Activated CD8-positive, alpha-beta T cell treated with anti-CD3 and anti-CD28 coated beads for 36 hours (primary cell): ENCODE data around the gene BSG. TPM values are rescaled to one million over a fixed set of nuclear protein-coding genes. Genes with fewer than 3 reads are reported as not detected.

Experiments used
- ATAC-seq: fragments of 200-7000 bp; cut with Tn5 transposase; one replicate; pipeline ENCODE4 v1.10.0; 2021; ENCODE audit warnings: mild to moderate bottlenecking, moderate library complexity
- CTCF ChIA-PET: fragments of 350-600 bp; sonication (Branson Sonifier 250); formaldehyde crosslinking; loops from one replicate; lab custom pipeline; 2021; ENCODE audit warnings: antibody characterized with exemption; lab: Charles Lee
- POLR2A ChIA-PET: fragments of 350-600 bp; sonication (Branson Sonifier 250); formaldehyde crosslinking; loops from one replicate; lab custom pipeline; 2021; ENCODE audit warnings: antibody characterized with exemption; lab: Charles Lee
- DNase-seq: peaks from one replicate; pipeline ENCODE4 v3.0.0-alpha.2; 2020
- H3K27ac Mint-ChIP-seq: one replicate; pipeline ENCODE4 v1.8.0; 2021; ENCODE audit warnings: mild to moderate bottlenecking, mixed read lengths
- H3K27me3 Mint-ChIP-seq: one replicate; pipeline ENCODE4 v1.8.0; 2021; ENCODE audit warnings: mixed read lengths
- H3K36me3 Mint-ChIP-seq: one replicate; pipeline ENCODE4 v1.8.0; 2021; ENCODE audit warnings: low read depth, mixed read lengths
- H3K4me1 Mint-ChIP-seq: one replicate; pipeline ENCODE4 v1.8.0; 2021; ENCODE audit warnings: low read depth, mixed read lengths
- H3K4me3 Mint-ChIP-seq: one replicate; pipeline ENCODE4 v1.8.0; 2021; ENCODE audit warnings: mild to moderate bottlenecking, moderate library complexity, mixed read lengths
- H3K9me3 Mint-ChIP-seq: one replicate; pipeline ENCODE4 v1.8.0; 2021; ENCODE audit warnings: mixed read lengths
- intact Hi-C: fragments of 100-400 bp; cut with micrococcal nuclease; formaldehyde crosslinking; loops from one replicate; pipeline ENCODE4 v1.10.0; 2022
- total RNA-seq, 2 experiments: library from RNA; stranded (reverse); gene quantifications; one replicate each; pipeline ENCODE4 v1.2.3, GENCODE V29; 2021
- TF ChIP-seq, protein P1 (sequence below): fragments of 200-600 bp; IDR thresholded peaks from one replicate; pipeline ENCODE4 v1.8.0; 2022; ENCODE audit warnings: antibody characterized with exemption, mild to moderate bottlenecking

BSG gene
- total RNA-seq, 2 experiments from 2014 or later = 159 to 160 TPM

DNA sequence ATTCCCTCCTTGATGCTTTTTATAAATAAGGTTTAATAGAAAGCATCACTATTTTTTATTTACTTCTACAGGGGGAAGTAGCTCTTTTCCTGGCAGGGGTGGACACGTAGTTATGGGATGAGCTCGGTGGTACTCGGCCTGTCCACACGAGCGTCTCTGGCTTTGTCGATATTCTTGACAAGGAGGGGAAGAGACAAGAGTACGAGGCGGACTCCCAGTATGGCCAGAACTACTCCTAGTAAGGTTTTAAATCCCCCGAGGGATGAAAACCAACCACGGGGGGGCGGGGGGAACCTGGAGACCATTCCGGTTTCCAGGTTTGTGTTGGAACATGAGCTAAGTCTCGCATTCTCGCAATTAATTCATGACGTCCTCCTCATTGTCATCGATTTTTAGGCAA lies 5.6 kb upstream of the BSG start:
- intact Hi-C loops = no loop called here
- ATAC-seq (no peak), DNase-seq (no peak)
- peaks cover 2% of the 10 kb centered on the region for H3K36me3 Mint-ChIP-seq
- ChIA-PET CTCF (interaction anchor here (1.3 kb wide), 1 partner anchor 56 kb away, joined by 6 read pairs; no protein-coding TSS in a partner anchor), POLR2A (interaction anchor here (1.3 kb wide), 1 partner anchor 20 kb away, joined by 3 read pairs; no protein-coding TSS in a partner anchor)
- no peaks in the 10 kb centered on the region for H3K27me3 Mint-ChIP-seq
- H3K4me3 Mint-ChIP-seq = no peak overlapping the region
- H3K27ac Mint-ChIP-seq = no peak overlapping the region
- TF ChIP-seq, protein P1, sequence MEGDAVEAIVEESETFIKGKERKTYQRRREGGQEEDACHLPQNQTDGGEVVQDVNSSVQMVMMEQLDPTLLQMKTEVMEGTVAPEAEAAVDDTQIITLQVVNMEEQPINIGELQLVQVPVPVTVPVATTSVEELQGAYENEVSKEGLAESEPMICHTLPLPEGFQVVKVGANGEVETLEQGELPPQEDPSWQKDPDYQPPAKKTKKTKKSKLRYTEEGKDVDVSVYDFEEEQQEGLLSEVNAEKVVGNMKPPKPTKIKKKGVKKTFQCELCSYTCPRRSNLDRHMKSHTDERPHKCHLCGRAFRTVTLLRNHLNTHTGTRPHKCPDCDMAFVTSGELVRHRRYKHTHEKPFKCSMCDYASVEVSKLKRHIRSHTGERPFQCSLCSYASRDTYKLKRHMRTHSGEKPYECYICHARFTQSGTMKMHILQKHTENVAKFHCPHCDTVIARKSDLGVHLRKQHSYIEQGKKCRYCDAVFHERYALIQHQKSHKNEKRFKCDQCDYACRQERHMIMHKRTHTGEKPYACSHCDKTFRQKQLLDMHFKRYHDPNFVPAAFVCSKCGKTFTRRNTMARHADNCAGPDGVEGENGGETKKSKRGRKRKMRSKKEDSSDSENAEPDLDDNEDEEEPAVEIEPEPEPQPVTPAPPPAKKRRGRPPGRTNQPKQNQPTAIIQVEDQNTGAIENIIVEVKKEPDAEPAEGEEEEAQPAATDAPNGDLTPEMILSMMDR = no peak
- H3K4me1 Mint-ChIP-seq = peaks cover 11% of the 10 kb centered on the region
- H3K9me3 Mint-ChIP-seq = no peaks in the 10 kb centered on the region

DNA sequence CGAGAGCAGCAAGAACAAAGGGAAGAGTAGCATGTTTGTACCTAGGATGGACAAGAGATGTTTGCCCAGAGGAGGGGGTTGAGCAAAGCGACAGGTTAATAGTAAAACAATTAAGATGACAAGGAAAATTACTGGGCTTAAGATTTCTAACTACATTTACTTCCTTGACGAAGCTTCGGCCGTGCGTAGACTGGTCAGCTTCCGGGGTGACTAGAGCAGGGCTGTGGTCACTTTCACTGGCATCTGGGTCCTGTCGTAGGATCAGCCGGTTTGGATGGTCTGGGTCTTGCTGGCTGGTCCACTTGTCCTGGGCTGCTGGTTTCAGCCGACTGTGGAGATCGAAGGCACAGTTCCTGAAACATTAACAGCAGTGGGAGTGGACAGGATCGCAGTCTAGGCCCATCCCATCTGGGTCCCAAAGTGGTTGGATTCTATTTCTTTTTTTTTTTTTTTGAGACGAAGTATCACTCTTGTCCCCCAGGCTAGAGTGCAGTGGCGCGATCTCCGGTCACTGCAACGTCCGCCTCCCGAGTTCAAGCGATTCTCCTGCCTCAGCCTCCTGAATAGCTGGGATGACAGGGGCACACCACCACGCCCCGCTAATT lies 5.0 kb upstream of the BSG start:
- no peaks in the 10 kb centered on the region for H3K9me3 Mint-ChIP-seq
- no peak overlapping the region for H3K4me3 Mint-ChIP-seq
- intact Hi-C loops = no loop called here
- POLR2A ChIA-PET = interaction anchor here (1.3 kb wide), 1 partner anchor 21 kb away, joined by 3 read pairs; no protein-coding TSS in a partner anchor
- H3K36me3 Mint-ChIP-seq = peaks cover 2% of the 10 kb centered on the region
- CTCF ChIA-PET = interaction anchor here (1.3 kb wide), 1 partner anchor 56 kb away, joined by 6 read pairs; no protein-coding TSS in a partner anchor
- TF ChIP-seq, protein P1 = no peak
- no peaks in the 10 kb centered on the region for H3K27me3 Mint-ChIP-seq
- ATAC-seq (no peak), DNase-seq (no peak)
- H3K4me1 Mint-ChIP-seq = peaks cover 12% of the 10 kb centered on the region
- no peak overlapping the region for H3K27ac Mint-ChIP-seq

GRCh38 chr19:570251-570686 lies 2.1 kb upstream of the BSG start:
- intact Hi-C loops = no loop called here
- peak overlapping the region; percentile 68 for H3K4me3 Mint-ChIP-seq
- peaks cover 27% of the 10 kb centered on the region for H3K4me1 Mint-ChIP-seq
- peaks cover 10% of the 10 kb centered on the region for H3K36me3 Mint-ChIP-seq
- no peaks in the 10 kb centered on the region for H3K27me3 Mint-ChIP-seq
- POLR2A ChIA-PET = interaction anchor here (1.1 kb wide), 1 partner anchor 41 kb away, joined by 3 read pairs; no protein-coding TSS in a partner anchor
- H3K9me3 Mint-ChIP-seq = no peaks in the 10 kb centered on the region
- no peak for DNase-seq
- CTCF ChIA-PET = interaction anchor here (1.4 kb wide), 1 partner anchor 38 kb away, joined by 3 read pairs; the partner anchor contains the start of gene CDC34
- TF ChIP-seq, protein P1 = no peak
- ATAC-seq = no peak
- peak overlapping the region; percentile 75 for H3K27ac Mint-ChIP-seq

DNA sequence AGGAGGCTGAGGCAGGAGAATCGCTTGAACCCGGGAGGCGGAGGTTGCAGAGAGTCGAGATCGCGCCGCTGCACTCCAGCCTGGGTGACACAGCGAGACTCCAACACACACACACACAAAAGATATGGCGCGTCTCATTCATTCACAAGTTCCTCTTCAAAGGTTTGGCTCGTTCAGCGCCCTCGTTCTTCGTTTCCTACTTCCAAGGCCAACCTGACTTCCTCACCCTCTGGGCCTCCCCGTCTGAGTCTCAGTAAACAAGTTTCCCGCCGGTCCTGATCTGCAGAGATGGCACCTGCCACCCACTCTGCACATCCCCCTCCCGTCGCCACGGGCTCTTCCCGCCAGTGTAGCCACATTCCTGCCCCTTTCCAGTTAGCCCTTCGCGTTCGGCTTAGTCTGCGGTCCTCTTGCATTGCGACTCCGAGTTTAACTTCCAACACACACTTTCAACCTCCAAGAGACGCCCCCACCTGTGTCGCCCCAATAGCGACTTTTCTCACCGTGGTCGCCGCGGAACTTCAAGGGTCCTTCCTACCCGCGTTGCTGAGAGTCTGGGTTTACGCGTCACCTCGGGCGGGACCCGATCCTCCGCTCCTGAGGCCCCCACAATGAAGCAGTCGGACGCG lies 1.3 kb upstream of the BSG start:
- intact Hi-C loops = no loop called here
- Mint-ChIP-seq H3K9me3 (no peaks in the 10 kb centered on the region), H3K36me3 (peaks cover 10% of the 10 kb centered on the region), H3K27ac (peak overlapping the region; percentile 95), H3K27me3 (no peaks in the 10 kb centered on the region), H3K4me3 (peak overlapping the region; percentile 87), H3K4me1 (peaks cover 31% of the 10 kb centered on the region)
- ChIA-PET CTCF (interaction anchor here (1.4 kb wide), 1 partner anchor 39 kb away, joined by 3 read pairs; the partner anchor contains the start of gene CDC34), POLR2A (interaction anchor here (0.9 to 2.1 kb wide), 6 partner anchors 16 to 90 kb away, joined by 3 to 11 read pairs (median 7); partner anchors contain the start of gene CDC34)
- DNase-seq = peak; percentile 73
- TF ChIP-seq, protein P1 = no peak
- peak; percentile 19 for ATAC-seq
